GM04503 (cell line): ENCODE data around the gene ABCD2.
"Not testable (repeated sequence)": the region's sequence is repeated elsewhere in the genome, so short reads cannot be mapped to it uniquely, and the experiment has no call there.

Experiments used
- DNase-seq: peaks from one replicate; pipeline ENCODE4 v3.0.0-alpha.2; 2012; ENCODE audit warnings: low read depth

The ABCD2 gene

DNA sequence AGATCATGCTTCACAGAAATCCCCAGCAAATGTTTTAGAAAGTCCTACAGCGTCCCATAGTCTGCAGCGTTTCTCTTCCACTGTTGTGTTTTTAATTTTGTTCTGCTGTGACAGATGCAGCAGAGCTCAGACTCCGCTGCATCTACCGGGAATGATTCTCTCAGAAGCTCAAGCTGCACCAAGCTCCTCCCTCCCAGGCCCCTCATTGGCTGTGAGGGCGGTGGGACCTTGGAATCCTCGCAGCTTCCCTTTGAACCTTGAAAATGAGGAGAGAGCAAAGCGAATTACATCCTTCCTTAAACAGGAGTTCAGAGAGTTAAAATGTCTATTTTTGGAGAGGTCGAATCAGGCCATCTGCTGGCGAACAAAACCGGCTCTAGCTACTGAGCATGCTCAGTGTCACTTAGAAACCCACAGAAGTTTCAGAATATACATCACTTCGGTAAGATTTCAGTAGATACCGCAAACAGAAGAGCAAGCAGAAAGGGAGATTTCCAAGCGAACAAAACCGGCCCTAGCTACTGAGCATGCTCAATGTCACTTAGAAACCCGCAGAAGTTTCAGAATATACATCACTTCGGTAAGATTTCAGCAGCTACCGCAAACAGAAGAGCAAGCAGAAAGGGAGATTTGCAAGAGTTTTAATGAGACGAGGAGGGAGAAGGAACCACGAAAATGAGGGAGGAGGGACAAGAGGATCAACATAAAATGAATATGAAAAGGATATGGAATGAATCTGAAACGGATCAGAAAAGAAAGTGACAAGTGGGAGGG, at the start of gene ABCD2:
ABCD2 (minus strand) TSS at position 144 of the 774 bp plus-strand sequence. CDS start 188 bp downstream, outside the sequence.
- DNase-seq = peak; percentile 27

GRCh38 chr12:39660101-39660500, 40.5 kb upstream of the ABCD2 start:
- DNase-seq = no peak

DNA sequence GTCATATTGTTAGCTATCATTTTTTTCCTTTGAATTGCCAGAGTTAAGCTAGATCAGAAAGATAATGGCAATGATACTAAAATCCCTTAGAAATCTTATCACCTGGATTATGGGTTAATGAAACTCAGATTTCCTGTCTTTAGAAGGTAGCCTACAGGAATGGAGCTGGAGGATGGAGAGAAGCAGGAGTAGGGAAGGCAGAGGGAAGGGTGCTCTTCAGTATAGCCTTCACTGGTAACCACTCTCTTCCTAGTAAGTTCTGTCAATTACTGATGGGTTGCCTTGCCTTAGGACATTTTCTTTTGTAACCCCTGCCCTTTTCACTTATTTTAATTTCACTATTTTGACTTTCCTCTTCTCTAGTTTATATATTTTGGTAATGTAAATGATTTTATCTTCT, 27.8 kb upstream of the ABCD2 start:
- DNase-seq = no peak

GRCh38 chr12:39646963-39647362, 27.4 kb upstream of the ABCD2 start:
- DNase-seq = no peak

DNA sequence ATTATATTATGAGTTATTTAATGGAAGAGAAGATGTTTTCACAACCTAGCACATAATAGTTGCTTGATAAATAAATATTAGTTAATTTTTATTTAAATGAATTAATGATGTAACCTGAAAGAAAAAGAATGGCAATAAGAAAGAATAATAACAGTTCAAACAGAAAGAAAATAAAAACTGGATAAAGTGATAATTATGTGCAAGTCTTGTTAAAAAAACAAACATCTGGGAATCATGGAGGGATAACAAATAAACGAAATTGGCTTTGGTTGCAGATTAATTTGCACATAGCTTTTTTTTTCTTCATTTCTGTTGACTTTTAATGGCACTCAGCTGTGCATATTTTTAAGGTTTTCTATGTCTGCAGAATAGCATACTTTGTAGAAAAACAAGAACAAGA, 23.4 kb upstream of the ABCD2 start:
- no peak for DNase-seq

- DNase-seq = no peak
Observed at GRCh38 chr12:39638840-39639239, 19.2 kb upstream of the ABCD2 start.

GRCh38 chr12:39638178-39638577, 18.6 kb upstream of the ABCD2 start:
- DNase-seq = no peak

DNA sequence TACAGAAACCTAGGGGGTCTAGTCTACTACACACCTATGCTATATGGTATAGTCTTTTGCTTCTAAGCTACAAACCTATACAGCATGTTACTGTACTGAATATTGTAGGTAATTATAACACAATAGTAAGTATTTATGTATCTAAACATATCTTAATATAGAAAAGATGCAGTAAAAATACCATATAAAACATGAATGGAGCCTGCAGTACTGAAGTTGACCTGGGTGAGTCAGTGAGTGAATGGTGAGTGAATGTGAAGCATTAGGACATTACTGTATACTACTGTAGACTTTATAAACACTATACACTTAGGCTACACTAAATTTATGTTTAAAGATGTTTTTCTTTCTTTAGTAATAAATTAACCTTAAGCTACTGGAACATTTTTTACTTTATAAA, 13.1 kb upstream of the ABCD2 start:
- no peak for DNase-seq

DNA sequence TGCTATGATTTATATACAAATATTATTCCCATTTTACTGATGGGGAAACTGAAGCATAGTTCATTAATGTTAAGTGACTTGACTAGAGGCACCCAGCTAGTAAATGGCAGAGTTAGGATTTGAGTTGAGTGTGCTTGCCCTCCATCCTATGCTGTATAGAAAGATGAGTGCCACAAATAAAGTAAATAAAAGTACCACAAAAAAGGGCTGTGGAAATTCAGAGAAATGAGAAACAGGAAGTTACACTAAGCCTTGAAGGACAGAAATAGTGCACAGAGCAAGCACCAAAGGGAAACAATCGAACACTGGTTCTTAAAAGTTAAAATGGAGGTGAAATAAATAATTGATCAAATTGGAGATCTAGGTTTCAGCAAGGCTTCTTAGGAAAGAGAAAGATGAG, 9.2 kb upstream of the ABCD2 start:
- no peak for DNase-seq

GRCh38 chr12:39627914-39628313, 8.3 kb upstream of the ABCD2 start:
- no peak for DNase-seq

GRCh38 chr12:39626033-39626814, 6.6 kb upstream of the ABCD2 start:
- DNase-seq = no peak

DNA sequence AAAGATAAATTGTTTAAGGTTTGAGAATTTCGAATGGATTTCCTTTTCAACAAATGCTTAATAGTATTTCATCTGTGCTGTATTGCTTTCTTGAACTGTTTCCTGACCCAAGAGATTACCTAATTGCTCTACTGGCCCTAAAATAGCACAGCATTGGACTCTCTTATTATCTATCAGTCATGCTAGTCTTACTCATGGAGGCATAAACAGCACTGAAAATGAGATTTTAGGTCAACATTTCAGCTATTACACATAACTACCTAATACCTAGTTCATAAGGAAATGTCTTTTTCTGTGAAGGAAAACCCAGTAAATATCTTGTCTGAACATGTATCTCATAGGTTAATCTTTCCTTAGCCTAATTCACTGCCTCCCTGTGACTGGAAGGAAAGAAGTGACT, 4.3 kb upstream of the ABCD2 start:
- DNase-seq = no peak

- not testable (repeated sequence) for DNase-seq
Observed at GRCh38 chr12:39623160-39623559, 3.6 kb upstream of the ABCD2 start.

DNA sequence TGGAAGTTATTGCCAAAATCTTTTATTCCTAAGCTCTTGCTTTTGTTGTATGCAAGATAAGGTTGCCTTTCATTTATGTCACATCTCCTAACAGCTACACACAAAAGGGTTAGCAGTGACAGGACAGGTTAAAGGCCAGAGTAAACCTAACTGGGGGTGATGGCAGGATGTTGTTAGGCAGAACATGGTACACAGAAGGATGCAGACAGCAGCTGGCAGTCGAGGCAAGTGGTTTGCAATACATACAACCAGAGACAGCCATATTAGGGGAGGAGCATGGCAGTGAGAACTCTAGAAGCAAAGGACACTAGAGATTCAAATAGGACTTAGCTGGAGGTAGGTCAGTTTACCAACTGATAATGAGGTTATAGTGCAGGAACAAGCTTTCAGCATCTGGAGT, 2.7 kb upstream of the ABCD2 start:
- DNase-seq = no peak

- no peak for DNase-seq
Observed at GRCh38 chr12:39621670-39622069, 2.1 kb upstream of the ABCD2 start.

DNA sequence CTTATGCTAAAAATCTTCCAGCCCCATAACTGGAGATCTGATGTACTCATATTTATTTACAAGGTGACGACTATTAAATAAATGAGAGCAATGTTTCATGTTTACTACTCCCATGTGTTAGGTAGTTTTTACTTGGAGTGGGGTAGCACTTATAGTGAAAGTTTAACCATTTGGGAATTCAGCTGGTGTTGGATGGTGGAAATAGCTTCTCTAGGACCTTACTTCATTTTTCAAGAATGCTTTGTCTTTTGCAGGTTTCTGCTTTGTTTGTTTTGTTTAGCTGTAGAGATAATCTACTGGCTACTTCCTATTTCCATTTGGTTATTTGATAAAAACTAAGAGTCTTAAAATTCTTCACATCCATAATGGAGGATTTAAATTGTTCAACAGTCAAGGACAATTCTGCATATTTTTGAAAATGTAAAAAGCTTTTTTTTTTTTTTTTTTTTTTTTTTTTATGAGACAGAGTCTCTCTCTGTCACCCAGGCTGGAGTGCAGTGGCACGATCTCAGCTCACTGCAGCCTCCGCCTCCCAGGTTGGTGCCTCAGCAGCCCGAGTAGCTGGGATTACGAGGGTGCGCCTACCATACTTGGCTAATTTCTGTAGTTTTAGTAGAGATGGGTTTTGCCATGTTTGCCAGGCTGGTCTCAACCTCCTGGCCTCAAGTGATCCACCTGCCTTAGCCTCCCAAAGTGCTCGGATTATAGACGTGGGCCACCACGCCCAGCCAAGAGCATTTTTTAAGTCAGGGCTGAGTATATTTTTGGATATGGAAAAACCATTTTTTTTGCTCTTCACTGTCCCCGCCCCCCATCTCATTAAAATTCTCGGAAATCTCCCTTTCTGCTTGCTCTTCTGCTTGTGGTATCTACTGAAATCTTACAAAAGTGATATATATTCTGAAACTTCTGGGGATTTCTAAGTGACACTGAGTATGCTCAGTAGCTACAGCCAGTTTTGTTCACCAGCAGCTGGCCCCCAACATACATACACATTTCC, 1.4 kb upstream of the ABCD2 start:
- DNase-seq = no peak

- peak; percentile 4 for DNase-seq
Observed at GRCh38 chr12:39619316-39619659, 315 bp downstream of the ABCD2 start.

- no peak for DNase-seq
Observed at GRCh38 chr12:39618701-39619100, 902 bp downstream of the ABCD2 start.

- no peak for DNase-seq
Observed at GRCh38 chr12:39617887-39618286, 1.7 kb downstream of the ABCD2 start.

GRCh38 chr12:39616666-39617065, 2.9 kb downstream of the ABCD2 start:
- no peak for DNase-seq

- no peak for DNase-seq
Observed at GRCh38 chr12:39616251-39616650, 3.4 kb downstream of the ABCD2 start.

DNA sequence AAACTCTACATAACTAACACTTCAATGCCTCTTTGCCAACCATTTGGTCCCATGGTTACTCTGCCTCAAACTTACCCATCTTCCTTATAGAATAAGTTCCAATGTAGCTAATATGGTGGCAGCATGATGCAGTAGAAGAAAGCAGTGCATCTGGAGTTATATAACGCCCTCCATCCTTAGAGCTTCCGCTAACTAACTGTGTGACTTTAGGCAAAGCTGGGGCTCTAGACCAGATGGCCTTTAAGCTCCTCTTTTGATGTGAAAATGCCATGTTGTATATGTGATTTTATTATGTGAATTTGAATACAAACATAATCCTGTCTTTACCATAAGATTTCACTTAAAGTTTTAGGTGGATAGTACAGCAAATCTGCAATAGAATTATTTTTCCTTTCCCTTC, 6.1 kb downstream of the ABCD2 start:
- DNase-seq = no peak
